RPMI7951 (cell line): ENCODE data around the gene ALOX5. TPM values are rescaled to one million over a fixed set of nuclear protein-coding genes. Genes with fewer than 3 reads are reported as not detected.
A peak's percentile ranks its signal among the peaks of the same experiment; 100 is the strongest.

Source experiments
- DNase-seq: peaks from one replicate; pipeline ENCODE4 v3.0.0-alpha.2; 2012; ENCODE audit warnings: low read depth
- total RNA-seq: library from RNA; depleted of rRNA; stranded (reverse); fragments of >200 nt; shearing (Covaris generic); gene quantifications from 2 replicates; pipeline ENCODE4 v1.2.3, GENCODE V29; 2014

ALOX5 gene
- total RNA-seq, 1 experiment from 2014 or later: not detected

DNA sequence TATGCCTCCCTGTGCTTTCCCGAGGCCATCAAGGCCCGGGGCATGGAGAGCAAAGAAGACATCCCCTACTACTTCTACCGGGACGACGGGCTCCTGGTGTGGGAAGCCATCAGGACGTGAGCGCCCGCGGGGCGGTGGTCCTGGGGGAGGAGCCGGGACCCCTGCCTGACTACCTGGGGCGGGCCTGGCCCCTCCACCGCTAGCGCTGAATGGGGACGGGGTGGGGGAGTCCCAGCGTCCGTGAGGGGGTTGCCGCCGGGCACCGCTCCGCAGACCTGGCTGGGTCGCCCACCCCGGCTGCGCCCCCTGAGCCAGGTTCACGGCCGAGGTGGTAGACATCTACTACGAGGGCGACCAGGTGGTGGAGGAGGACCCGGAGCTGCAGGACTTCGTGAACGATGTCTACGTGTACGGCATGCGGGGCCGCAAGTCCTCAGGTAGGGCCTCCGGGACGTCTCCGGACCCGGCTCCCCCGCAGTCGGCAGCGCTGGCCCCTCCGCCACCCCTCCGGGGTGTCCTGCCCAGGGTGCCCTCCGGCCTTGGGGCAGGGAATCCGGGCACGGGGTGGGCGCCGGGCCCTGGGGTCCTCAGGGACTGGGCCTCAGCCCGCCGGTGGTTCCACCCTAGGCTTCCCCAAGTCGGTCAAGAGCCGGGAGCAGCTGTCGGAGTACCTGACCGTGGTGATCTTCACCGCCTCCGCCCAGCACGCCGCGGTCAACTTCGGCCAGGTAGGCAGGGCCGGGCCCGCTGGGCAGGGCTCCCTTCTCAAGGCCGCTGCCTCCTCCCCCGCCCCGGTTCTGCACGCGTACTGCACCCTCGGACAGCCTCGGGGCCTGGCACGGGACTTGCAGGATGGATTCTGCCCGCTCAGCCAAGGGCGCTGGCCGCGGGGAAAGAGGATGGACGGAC is 69.3 kb downstream of the ALOX5 start:
- no peak for DNase-seq

DNA sequence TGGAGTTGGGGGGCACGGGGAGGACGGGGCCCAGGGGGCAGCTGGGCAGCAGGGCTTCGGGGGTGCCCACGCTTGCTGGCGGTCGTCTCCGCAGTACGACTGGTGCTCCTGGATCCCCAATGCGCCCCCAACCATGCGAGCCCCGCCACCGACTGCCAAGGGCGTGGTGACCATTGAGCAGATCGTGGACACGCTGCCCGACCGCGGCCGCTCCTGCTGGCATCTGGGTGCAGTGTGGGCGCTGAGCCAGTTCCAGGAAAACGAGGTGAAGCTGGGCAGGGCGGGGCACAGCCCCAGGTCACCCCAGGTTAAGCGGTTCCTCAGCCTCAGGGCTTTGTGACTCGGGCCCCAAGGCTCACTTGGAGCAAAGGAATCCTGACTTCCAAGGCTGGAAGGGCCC is 70.0 kb downstream of the ALOX5 start:
- no peak for DNase-seq

DNA sequence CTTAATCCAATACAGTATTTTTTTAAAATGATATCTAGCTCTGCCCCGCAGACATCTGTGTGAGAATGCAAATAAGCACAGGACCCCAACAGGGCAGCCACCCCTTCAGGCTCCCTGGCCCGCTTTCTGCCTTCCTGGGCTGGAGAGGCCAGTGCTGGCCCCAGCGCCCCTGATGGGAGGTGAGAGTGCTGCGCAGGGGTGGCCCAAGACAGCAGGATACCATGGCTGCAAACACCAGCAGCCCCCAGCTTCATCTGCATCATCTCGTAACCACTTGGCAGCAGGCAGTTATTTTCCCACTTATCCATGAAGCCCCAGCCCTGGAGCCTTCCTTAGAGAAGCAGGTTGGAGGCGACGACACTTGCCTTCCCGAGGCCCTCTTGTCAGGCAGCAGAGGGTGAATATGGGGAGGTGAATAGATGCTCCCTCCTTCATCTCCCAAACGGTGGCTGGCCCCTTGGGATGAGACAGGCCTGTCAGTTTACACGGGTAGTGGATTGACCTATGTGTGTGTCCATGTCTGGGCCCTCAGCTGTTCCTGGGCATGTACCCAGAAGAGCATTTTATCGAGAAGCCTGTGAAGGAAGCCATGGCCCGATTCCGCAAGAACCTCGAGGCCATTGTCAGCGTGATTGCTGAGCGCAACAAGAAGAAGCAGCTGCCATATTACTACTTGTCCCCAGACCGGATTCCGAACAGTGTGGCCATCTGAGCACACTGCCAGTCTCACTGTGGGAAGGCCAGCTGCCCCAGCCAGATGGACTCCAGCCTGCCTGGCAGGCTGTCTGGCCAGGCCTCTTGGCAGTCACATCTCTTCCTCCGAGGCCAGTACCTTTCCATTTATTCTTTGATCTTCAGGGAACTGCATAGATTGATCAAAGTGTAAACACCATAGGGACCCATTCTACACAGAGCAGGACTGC is 71.2 kb downstream of the ALOX5 start:
- DNase-seq: no peak

DNA sequence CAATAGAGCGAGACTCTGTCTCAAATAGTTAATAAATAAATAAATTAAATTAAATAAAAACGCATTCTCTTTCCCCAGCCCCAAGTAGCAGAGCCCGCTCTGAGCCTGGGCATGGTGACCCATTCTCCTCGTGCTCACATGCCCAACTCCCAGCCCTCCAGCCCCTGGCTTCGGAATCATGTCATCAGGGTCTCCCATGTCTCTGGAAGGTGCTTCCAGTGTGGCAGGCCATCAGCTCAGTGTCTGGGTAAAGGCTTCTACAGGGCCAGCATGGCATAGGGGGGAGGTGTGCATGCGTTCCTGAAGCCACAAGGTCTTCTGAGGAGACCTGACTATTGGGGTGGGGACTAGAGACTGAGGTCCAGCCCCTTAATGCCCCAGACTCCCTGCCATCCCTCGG is 72.8 kb downstream of the ALOX5 start:
- DNase-seq: no peak

DNA sequence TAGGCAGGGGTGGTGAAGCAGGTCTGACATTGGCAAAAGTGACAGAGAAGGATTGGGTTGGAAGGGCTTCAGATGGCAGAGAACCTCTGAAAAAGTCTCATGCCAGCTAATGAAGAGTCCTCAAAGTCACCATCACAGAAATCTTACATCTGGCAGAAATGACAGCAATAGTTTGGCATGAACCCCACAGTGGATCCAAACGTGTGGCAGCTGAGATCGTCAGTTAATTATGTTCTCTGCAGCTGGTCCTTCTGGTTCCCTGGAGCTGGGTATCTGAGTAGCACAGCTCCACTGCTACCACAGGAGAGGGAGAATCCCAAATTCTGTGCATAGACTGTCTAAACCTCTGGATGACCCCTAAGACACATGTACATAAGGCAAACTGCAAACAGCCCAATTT is 73.4 kb downstream of the ALOX5 start:
- DNase-seq: no peak

DNA sequence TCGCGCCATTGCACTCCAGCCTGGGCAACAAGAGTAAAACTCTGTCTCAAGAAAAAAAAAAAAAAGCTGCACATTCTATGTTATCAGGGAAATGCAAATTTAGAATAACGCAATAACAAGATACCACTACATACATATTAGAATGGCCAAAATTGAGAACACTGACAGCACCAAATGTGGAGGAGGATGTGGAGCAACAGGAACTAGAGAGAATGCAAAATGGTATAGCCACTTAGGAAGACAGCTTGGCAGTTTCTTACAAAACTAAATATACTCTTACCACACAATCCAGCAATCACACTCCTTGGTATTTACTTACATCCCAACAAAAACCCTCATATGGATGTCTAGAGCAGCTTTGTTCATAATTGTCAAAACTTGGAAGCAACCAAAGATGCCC is 76.8 kb downstream of the ALOX5 start:
- no peak for DNase-seq

DNA sequence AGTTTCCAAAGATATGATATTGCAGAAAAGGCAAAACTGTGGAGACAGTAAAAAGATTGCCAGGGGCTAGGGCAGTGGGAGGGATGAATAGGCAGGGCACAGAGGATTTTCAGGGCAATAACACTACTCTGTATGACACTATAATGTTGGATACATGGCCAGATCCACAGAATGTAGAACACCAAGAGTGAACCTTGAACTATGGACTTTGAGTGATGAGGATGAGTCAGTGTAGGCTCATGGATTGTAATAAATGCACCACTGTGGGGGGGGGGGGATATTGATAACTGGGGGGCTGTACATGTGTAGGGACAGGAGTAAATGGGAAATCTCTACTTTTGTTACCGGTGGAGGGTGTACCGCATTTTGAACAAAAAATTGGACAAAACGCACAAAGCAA is 77.4 kb downstream of the ALOX5 start:
- no peak for DNase-seq

DNA sequence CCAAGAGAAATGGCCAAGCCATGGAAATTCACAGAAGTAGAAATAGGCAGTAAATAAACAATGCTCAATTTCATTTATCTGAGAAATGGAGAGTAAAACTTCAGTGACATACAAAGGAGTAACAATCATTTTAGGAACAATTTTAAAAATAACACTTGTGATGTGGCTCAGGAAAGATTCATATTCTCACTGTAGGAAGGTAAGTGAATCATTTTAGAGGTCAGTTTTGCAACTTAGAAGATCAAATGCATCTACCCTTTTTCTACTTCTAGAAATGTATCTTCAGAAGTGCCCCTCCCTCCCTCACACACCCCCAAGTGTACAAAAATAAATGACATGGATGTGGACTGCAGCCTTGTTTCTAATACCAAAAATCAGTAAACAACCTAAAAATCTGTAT is 78.3 kb downstream of the ALOX5 start:
- DNase-seq: no peak

DNA sequence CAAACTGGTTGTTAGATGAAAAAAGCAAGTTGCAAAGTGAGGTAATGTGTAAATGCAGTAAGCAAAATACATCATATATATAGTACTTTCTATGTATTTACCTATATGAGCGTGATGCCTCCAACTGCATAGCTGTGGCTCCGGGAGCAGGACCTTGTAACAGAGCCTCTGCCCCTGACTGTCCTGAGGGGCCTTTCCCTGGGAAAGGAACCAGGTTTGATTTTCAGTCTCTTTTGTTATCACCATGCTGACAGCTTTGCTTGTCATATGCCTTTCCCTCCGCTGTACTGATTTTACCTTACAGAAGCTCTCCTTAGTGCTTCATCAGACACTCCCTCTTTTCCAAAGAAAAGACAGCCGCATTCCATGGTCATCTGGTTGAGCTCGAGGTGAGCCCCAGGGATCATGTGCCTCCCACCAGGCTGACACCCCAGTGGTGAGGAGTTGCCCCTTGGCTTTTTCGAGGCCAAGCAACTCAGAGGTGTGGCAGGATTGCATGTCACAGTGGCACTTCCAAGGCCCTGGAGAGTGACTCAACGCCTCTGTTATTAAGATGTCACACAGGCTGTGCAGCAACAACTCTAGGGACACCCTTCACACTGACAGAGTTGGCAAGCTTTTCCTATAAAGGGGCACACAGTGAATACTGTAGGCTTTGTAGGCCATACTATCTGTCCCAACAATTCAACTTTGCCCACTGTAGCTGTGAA is 78.9 kb downstream of the ALOX5 start:
- no peak for DNase-seq

DNA sequence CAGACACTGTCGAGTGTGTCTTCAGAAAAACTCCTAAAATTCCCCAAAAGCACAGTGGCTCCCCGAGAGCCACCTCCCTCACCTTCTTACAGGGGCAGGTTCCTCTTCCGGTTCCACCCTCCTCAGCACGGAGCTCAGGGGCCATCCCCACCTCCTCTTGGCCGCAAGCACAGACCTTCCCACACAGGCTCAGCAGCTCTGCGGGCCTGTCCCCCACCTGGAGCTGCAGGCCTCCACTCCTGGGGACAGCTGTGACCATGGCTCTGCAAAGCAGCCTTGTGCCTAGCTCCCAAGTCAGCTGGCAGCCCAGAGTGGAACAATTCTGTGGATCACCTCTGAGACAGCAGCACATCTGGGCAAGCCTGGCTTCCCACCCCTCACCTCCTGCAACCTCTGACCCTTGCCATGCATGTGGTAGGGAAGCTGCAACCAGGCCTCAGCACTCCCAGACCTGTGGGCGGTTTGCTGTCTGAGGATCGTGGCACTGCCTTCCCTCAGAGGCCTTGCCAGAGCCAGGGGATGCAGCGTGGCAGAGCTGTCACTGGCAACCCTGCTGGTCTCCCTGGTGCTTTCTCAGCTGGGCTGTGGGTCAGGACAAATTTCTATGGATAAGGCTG is 79.7 kb downstream of the ALOX5 start:
- DNase-seq: no peak

DNA sequence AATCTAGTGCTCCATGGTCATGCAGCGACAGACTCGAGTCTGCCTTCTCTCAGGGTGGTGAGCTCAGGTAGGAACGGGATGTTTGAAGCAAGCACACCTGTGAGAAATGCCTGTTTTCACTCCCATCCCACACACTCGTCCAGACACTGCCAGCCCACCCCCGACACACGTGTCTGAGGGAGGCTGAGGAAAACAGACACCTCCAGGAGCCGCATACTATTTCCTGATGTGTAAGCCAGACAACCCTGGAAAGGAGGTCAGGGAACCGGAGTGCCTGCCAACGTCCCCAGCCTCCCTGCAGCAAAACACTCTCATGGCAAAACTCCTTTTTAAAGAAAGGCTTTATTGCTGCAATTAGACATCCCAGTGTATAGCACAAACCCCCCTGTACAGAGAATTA is 80.2 kb downstream of the ALOX5 start:
- DNase-seq: no peak

DNA sequence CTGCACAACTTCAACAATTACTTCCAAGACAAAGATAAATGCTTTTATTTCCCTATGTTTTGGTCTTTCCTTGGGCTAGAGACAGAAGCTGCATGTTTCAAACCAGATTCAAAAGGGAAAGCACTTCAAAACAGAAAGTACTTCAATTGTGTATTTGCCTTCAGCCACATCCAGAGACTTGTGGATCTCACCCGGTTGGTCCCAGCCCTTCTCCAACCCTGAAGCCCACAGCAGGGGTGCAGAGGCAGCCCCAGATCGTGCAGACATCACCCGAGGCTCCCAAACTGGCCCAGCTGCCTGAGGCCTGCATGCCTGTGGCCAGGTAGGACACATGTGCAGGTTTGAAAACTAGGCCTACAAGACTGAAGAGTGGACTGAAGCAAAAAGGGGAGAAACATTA is 80.8 kb downstream of the ALOX5 start:
- no peak for DNase-seq

DNA sequence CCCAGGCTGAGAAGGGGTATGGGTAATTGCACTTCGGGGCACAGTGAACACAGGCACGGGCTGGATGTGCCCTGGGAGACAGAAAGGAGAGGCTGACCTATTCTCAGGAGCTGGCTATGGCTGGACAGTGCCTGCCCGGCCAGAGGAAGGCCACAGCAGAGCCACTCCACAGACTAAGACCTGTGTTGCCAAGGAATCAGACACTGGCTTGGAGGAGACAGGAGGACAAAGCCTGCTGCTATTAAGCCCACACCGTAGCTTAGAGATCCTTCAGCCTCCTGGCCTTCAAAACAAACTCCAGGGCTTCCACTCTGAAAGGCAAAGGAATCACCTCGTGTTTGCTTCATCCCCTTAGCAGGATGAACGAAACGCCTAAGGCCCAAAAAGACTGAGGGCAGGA is 82.2 kb downstream of the ALOX5 start:
- DNase-seq: no peak

DNA sequence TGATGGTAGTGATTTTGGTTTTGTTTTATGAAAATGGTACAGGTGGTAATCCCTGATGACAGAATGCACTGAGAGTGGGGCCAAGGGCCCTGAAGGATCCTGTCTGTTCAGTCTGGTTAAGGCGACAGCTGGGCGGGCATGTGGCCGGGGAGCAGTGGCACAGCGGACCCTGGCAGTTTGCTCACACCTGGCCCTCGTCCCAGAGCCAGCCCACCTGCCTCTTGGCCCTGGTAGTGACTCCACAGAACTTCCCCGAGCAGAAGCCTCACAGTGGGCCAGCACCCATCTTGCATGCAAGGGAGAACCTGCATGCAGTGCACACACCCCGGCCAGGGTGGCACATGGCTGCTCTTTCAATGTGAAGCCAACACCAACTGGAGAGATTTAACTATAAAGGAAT is 82.8 kb downstream of the ALOX5 start:
- DNase-seq: no peak

DNA sequence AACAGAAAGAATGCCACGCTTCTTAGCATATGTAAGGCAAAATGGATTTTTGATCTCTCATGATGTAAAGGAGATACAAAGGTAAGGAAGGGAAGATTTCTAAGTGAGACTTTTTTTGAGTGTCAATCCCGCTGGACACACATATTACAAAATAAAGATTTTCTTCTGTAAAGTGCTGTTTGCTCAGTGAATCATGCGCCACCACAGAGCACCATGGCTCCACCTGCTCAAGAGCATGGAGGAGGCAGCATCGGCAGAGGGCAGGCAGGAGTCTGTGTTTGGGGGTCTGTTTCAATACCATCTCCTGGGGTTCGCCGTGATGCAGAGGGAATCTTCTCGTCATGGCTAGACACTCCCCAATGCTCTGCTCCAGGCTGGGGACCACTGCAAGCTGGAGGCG is 83.5 kb downstream of the ALOX5 start:
- DNase-seq: no peak

DNA sequence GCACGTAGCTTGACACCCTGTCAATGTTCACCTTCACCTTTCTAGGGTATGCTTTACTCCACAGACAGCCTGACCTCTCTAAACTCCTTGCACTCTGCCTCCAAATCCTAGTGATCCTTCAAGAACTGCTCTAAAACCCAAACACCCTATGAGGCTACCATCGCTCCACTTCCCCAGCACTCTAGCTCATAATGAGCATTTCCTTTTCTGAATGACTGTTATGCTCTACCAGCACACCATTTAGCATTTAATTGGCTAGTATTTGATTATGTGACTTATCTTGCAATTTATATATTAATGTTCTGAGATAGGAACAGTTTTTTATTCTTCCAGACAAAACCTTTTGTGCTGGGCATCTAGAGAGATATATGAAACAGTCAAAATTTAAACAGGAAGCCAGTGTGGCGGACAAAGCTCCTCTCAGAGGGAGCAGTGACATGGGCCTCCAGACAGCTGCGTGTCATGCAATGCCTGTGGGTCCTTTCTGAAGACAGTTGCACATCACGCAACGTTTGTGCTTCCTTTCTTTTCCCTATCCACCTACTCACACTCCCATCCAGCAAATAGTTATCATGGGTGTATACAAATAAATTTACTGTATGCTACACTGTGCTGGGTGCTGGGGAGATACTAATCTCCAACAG is 86.3 kb downstream of the ALOX5 start:
- no peak for DNase-seq

DNA sequence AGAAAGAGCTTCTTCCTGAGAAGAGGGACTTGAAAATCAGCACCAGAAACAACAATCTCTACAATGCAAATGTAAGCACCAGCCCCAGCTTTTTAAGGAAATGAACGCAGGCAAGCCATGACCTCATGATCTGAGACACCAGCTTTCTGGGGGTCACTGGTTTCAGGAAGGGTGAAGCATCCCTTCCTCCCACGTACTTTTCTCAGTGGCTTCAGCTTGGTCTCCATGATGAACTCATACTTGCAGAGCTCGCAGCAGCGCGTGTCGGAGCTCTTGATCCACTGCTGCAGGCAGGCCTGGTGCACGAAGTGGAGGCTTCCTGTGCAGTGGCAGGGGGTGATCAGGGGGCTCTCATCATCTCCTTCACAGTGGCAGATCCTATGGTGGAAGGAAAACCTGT is 87.0 kb downstream of the ALOX5 start:
- no peak for DNase-seq

DNA sequence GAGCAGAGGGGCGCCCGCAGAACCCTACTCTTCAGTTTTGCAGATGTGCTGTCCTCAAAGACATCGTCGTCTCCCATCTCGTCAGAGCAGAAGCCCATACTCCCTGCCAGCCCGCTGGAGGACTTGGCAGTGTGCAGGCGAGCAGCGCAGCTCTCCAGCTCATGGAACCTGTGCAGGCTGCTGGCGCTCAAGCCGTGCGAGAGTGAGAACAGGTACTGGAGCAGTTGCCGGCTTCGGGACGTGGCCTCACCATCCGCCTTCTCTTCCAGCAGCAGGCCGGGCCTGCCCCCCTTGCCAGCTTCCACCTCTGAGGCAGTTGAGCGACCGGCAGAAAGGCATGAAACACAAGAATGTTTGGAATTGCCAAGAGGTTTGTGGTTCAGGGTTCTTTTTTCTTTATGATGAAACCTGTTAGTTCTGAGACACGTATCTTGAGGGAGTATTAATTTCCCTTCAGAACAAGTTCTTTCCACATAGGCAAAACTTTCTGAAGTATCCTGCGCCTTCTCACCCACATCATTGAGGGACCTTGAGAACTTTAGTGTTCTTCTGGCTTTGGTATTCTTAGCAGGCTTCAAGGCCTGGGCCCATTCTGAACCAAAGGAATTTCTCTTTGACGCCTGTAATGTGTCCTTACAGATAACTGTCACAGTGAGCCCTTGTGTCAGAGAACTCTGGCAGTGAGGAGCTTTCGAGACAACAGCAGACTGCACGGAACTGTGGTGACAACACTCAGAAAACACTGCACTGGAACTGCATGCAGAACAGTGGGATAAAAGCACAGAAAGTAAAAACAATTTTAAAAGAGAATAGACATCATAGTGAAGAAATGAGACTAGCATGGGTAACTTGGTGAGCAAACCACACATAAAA is 89.5 kb downstream of the ALOX5 start:
- DNase-seq: no peak

DNA sequence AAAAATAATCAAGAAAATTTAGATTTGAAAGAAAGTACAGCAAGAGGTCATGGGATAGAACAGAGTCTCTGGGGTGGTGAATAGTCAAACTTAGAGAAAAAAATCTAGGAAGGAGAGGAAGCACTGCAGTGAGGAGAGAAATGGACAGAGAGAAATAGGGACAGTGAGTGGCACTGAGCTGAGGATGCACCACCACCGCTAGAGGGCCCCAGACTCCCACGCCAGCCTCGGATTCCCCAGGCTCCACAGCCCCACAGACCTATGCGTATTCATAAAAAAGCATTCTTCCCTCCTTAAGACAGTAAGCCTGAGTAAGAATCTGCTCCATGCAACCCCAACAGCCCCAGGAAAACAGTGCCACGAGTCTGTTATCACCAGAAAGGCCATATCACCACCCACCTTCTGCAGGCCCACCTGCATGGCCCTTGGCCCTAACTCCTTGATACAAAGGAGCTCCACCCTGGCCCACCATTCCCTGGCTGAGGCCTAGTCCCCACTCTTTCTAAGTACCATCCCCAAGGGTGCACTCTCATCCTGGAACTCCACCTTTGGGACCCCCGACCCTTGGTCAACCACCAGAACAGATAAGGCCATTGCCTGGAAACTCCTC is 91.0 kb downstream of the ALOX5 start:
- peak; percentile 47 for DNase-seq

DNA sequence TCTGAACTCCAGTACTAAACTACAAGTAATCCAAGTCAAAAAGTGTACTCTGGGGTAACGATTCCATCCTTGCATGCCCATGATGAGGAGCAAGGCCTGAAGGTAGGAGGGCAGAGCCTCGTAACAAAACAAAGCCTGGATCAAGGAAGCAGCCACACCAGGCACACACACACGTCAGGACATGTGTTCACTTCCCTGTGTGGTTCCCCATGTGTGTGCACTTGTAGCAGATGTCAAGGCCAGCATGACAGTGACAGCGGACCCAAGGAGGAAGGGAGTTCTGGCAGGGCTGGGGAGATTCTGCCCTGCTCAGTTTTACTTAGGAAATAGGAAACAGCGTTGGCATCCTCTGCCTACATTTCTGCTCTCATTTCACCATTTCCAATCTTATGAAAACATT is 92.8 kb downstream of the ALOX5 start:
- DNase-seq: no peak
